Transverse colon (tissue), 4 donors: Measurements from ENCODE around the gene TRIM13.

ENCODE experiments used
- POLR2AphosphoS5 ChIP-seq, 3 donors: sonication (generic); formaldehyde crosslinking; IDR thresholded peaks; one replicate each; pipeline ENCODE4 v1.6.1; 2016; ENCODE audit warnings: antibody characterized with exemption in 3 of 3
- TF ChIP-seq, protein P1 (sequence below), 5 experiments: fragments of 200-600 bp in 3 of 5; fragments of 450-650 bp in 2 of 5; sonication (generic) in 3 of 5; IDR thresholded peaks; 1 replicate in 2 of 5; 2 replicates in 3 of 5; pipeline ENCODE4 v1.5.1; 2016 to 2017; ENCODE audit warnings: antibody characterized with exemption in 5 of 5, inconsistent platforms in 3 of 5, mild to moderate bottlenecking in 2 of 5, moderate library complexity in 1 of 5

DNA sequence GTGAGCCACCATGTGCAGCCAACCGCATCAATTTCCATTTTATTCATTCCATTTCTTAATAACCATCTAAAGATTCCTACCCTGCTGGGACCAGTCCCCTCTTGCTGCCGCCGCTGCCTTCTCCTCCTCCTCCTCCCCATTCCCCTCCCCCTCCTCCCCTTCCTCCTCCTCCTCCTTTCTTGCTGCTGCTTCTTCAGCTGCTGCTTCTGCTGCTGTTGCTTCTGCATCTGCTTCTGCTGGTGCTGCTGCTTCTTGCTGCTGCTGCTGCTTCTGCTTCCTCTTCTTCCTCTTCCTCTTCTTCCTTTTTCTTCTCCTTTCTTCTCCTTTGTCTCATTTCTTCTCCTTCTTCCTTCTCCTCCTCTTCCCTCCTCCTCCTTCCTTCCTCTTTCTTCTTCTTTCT lies 40.7 kb upstream of the TRIM13 start:
- TF ChIP-seq, protein P1, sequence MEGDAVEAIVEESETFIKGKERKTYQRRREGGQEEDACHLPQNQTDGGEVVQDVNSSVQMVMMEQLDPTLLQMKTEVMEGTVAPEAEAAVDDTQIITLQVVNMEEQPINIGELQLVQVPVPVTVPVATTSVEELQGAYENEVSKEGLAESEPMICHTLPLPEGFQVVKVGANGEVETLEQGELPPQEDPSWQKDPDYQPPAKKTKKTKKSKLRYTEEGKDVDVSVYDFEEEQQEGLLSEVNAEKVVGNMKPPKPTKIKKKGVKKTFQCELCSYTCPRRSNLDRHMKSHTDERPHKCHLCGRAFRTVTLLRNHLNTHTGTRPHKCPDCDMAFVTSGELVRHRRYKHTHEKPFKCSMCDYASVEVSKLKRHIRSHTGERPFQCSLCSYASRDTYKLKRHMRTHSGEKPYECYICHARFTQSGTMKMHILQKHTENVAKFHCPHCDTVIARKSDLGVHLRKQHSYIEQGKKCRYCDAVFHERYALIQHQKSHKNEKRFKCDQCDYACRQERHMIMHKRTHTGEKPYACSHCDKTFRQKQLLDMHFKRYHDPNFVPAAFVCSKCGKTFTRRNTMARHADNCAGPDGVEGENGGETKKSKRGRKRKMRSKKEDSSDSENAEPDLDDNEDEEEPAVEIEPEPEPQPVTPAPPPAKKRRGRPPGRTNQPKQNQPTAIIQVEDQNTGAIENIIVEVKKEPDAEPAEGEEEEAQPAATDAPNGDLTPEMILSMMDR (IDR thresholded peaks at IDR 0.05), result no peak
- TF ChIP-seq POLR2AphosphoS5 (IDR thresholded peaks at IDR 0.05), result no peak
